Endothelial cell of umbilical vein (primary cell): ENCODE measurements around the gene SCAND1. TPM values are rescaled to one million over a fixed set of nuclear protein-coding genes. Genes with fewer than 3 reads are reported as not detected.
"Not testable (repeated sequence)": the region's sequence is repeated elsewhere in the genome, so short reads cannot be mapped to it uniquely, and the experiment has no call there.

Experiments
- BruUV-seq: library from RNA; stranded (reverse); fragments of 400-500 nt; replicated peaks from 2 replicates; lab custom pipeline; 2021; lab: Mats Ljungman, UMichigan
- CTCF ChIA-PET: fragments of 300-600, 350-600 bp; sonication (Branson Sonifier 250); formaldehyde crosslinking; loops from one replicate; lab custom pipeline; 2021; ENCODE audit warnings: antibody characterized with exemption, inconsistent platforms; lab: Charles Lee
- POLR2A ChIA-PET: fragments of 300-600, 350-600 bp; sonication (Branson Sonifier 250); formaldehyde crosslinking; loops from one replicate; lab custom pipeline; 2021; ENCODE audit warnings: antibody characterized with exemption, inconsistent platforms; lab: Charles Lee
- DNase-seq: peaks from one replicate; pipeline ENCODE4 v3.0.0-alpha.2; 2011; ENCODE audit warnings: low read depth, low spot score
- FAIRE-seq: peaks from 2 replicates; lab custom pipeline; 2011; peaks lifted over from hg19 to GRCh38; lab: Jason Lieb, UNC
- H2AFZ ChIP-seq: 2 replicates; pipeline ENCODE4 v1.6.0; 2012; ENCODE audit warnings: low read depth, low read length, control low read depth, inconsistent platforms
- H3K27ac ChIP-seq: 2 replicates; pipeline ENCODE4 v1.5.1; 2011; ENCODE audit warnings: low read depth, mild to moderate bottlenecking, control low read depth, low read length, moderate library complexity; ENCODE audit not compliant: insufficient read depth
- H3K27me3 ChIP-seq, 2 experiments: 2 replicates each; pipeline versions ENCODE4 v1.6.0 to v1.6.1; 2011; ENCODE audit warnings: low read length in 2 of 2, mixed read lengths in 1 of 2; ENCODE audit not compliant: control insufficient read depth in 2 of 2, insufficient read depth in 2 of 2
- H3K36me3 ChIP-seq, 2 experiments: 2 replicates in 1 of 2; 3 replicates in 1 of 2; pipeline ENCODE4 v1.5.1; 2011; ENCODE audit warnings: low read length in 2 of 2, mild to moderate bottlenecking in 1 of 2, moderate library complexity in 1 of 2; ENCODE audit not compliant: control insufficient read depth in 2 of 2, insufficient read depth in 2 of 2; ENCODE audit errors: extremely low read depth in 1 of 2
- H3K4me1 ChIP-seq: 3 replicates; pipeline ENCODE4 v1.5.1; 2011; ENCODE audit warnings: mild to moderate bottlenecking, low read length; ENCODE audit not compliant: control insufficient read depth, insufficient read depth; ENCODE audit errors: extremely low read depth
- H3K4me2 ChIP-seq: 2 replicates; pipeline ENCODE4 v1.6.1; 2011; ENCODE audit warnings: low read length, control low read depth, mixed read lengths; ENCODE audit not compliant: insufficient read depth
- H3K4me3 ChIP-seq, 3 experiments: fragments of 200-600 bp in 1 of 3; sonication (generic), shearing (Covaris generic) in 1 of 3; replicated peaks in 1 of 3; 2 replicates each; pipeline ENCODE4 v1.5.1; 2011 to 2016; ENCODE audit warnings: control low read depth in 3 of 3, low read length in 3 of 3, mild to moderate bottlenecking in 2 of 3, inconsistent platforms in 1 of 3, low read depth in 1 of 3, moderate library complexity in 1 of 3; ENCODE audit not compliant: insufficient read depth in 1 of 3
- H3K79me2 ChIP-seq: 2 replicates; pipeline ENCODE4 v1.6.0; 2012; ENCODE audit warnings: low read length, inconsistent platforms; ENCODE audit not compliant: control insufficient read depth, insufficient read depth
- H3K9ac ChIP-seq: replicated peaks from 2 replicates; pipeline ENCODE3; 2011; ENCODE audit warnings: low read length, control low read depth; ENCODE audit not compliant: insufficient read depth; ENCODE audit errors: extremely low read depth
- H3K9me1 ChIP-seq: replicated peaks from 3 replicates; pipeline ENCODE4 v1.6.0; 2011; ENCODE audit warnings: mild to moderate bottlenecking, low read length; ENCODE audit not compliant: control insufficient read depth, insufficient read depth; ENCODE audit errors: extremely low read depth
- H3K9me3 ChIP-seq: replicated peaks from 2 replicates; pipeline ENCODE4 v1.5.1; 2012; ENCODE audit warnings: low read length, inconsistent platforms; ENCODE audit not compliant: control insufficient read depth, insufficient read depth
- H4K20me1 ChIP-seq: replicated peaks from 2 replicates; pipeline ENCODE3; 2011; ENCODE audit warnings: mild to moderate bottlenecking, low read length; ENCODE audit not compliant: control insufficient read depth, insufficient read depth; ENCODE audit errors: extremely low read depth
- dilution Hi-C: fragments of 300-500 bp; cut with MboI; formaldehyde crosslinking; loops from one replicate; pipeline ENCODE4 v1.15.0; 2019; ENCODE audit warnings: low sequenced_read_pairs; ENCODE audit not compliant: extremely low pct_ligation_motif_present
- intact Hi-C: fragments of 100-400 bp; cut with micrococcal nuclease; formaldehyde crosslinking; loops from one replicate; pipeline ENCODE4 v1.10.0; 2022
- polyA plus RNA-seq, 4 experiments: library from polyadenylated mRNA; depleted of rRNA in 3 of 4; stranded (reverse) in 3 of 4; unstranded in 1 of 4; fragments of >200 nt; gene quantifications; 2 replicates each; pipeline versions ENCODE4 v1.2.1 to v1.2.3, GENCODE V29; 2011 to 2012; ENCODE audit warnings: missing spikeins in 1 of 4
- total RNA-seq: library from RNA; stranded (reverse); gene quantifications from 2 replicates; pipeline ENCODE4 v1.2.3, GENCODE V29; 2021

The SCAND1 gene
- total and polyA plus RNA-seq, 2 donors (not counting 3 experiments of a cell fraction or from before 2014, with no cell fraction given), result 83.5 to 85.7 TPM

DNA sequence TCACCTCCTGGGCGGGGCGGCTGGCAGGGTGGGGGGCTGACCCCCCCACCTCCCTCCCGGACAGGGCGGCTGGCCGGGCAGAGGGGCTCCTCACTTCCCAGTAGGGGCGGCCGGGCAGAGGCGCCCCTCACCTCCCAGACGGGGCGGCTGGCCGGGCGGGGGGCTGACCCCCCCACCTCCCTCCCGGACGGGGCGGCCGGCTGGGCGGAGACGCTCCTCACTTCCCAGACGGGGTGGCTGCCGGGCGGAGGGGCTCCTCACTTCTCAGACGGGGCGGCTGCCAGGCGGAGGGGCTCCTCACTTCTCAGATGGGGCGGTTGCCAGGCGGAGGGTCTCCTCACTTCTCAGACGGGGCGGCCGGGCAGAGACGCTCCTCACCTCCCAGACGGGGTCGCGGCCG lies 47.0 kb upstream of the SCAND1 start:
- intact Hi-C loops, H3K27me3 ChIP-seq, H3K4me3 ChIP-seq, H3K9me1 ChIP-seq, H3K36me3 ChIP-seq, H2AFZ ChIP-seq, H3K79me2 ChIP-seq, H4K20me1 ChIP-seq, DNase-seq, H3K27ac ChIP-seq, H3K9me3 ChIP-seq, H3K4me2 ChIP-seq, H3K9ac ChIP-seq, dilution Hi-C loops, CTCF ChIA-PET, FAIRE-seq, H3K4me1 ChIP-seq, BruUV-seq, POLR2A ChIA-PET: not testable (repeated sequence)

DNA sequence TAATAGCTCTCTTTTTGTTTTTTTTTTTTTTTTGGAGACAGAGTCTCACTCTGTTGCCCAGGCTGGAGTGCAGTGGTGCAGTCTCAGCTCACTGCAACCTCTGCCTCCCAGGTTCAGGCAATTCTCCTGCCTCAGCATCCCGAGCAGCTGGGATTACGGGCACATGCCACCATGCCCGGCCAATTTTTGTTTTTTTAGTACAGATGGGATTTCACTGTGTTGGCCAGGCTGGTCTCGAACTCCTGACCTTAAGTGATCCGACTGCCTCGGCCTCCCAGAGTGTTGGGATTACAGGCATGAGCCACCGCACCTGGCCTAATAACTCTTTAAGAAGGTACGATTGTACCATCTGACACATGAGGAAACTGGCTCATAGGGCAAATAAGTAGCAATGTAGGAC lies 42.2 kb upstream of the SCAND1 start:
- H3K4me1 ChIP-seq, POLR2A ChIA-PET, H3K79me2 ChIP-seq, H3K27me3 ChIP-seq, H3K9ac ChIP-seq, FAIRE-seq, DNase-seq, H3K27ac ChIP-seq, H3K4me3 ChIP-seq, H2AFZ ChIP-seq, H3K4me2 ChIP-seq, BruUV-seq, H3K9me1 ChIP-seq, H4K20me1 ChIP-seq, dilution Hi-C loops, H3K9me3 ChIP-seq, H3K36me3 ChIP-seq: not testable (repeated sequence)
- intact Hi-C loops, result loop anchor here (5.0 kb wide), 1 partner anchor 96 kb away; no protein-coding TSS in a partner anchor
- CTCF ChIA-PET, result interaction anchor here (1.1 to 15.4 kb wide), 7 partner anchors 12 to 203 kb away, joined by 3 to 1267 read pairs (median 4); no protein-coding TSS in a partner anchor
